K562 (cell line): ENCODE results near the gene GOT1. TPM values are rescaled to one million over a fixed set of nuclear protein-coding genes. Genes with fewer than 3 reads are reported as not detected.

ENCODE experiments used
- ATAC-seq: fragments of 200-7000 bp; cut with Tn5 transposase; 3 replicates; pipeline ENCODE4 v1.9.1; 2020; ENCODE audit warnings: moderate library complexity
- BruUV-seq: library from RNA; stranded (reverse); fragments of 400-500 nt; replicated peaks from 2 replicates; lab custom pipeline; 2021; lab: Mats Ljungman, UMichigan
- CTCF ChIA-PET: fragments of 300-600 bp; formaldehyde crosslinking; extraction: SDS; loops from one replicate; lab custom pipeline; 2021; ENCODE audit warnings: low intra/inter-chr PET ratio; lab: Yijun Ruan, JAX
- POLR2A ChIA-PET: fragments of 300-600, 350-650 bp; sonication (Branson Sonifier 250); formaldehyde crosslinking; extraction: SDS; loops from one replicate; lab custom pipeline; 2021; ENCODE audit warnings: antibody characterized with exemption, inconsistent platforms; lab: Yijun Ruan, JAX
- DNase-seq, 4 experiments: peaks; one replicate each; pipeline versions ENCODE4 v3.0.0 to v3.0.0-alpha.2; 2011 to 2018; ENCODE audit warnings: low spot score in 3 of 4, mixed read lengths in 3 of 4; ENCODE audit errors: extremely low read depth in 1 of 4
- FAIRE-seq: peaks from 2 replicates; lab custom pipeline; 2011; peaks lifted over from hg19 to GRCh38; lab: Jason Lieb, UNC
- H2AFZ ChIP-seq: 2 replicates; pipeline ENCODE4 v1.6.0; 2011; ENCODE audit warnings: low read depth, low read length, control low read depth, inconsistent platforms
- H3K27ac ChIP-seq: fragments of 200-600 bp; 3 replicates; pipeline ENCODE4 v1.8.0; 2011; ENCODE audit warnings: low read depth, mild to moderate bottlenecking, control low read depth, inconsistent platforms, low read length, moderate library complexity, mixed read lengths; ENCODE audit errors: extremely low read depth
- H3K27me3 ChIP-seq, 2 experiments: fragments of 300-600 bp in 1 of 2; 2 replicates in 1 of 2; 3 replicates in 1 of 2; pipeline versions ENCODE4 v1.6.0 to v1.8.0; 2011; ENCODE audit warnings: inconsistent platforms in 2 of 2, low read length in 2 of 2, mild to moderate bottlenecking in 1 of 2, mixed read lengths in 1 of 2, moderate library complexity in 1 of 2; ENCODE audit not compliant: control insufficient read depth in 2 of 2, insufficient read depth in 2 of 2
- H3K36me3 ChIP-seq: fragments of 300-600 bp; 3 replicates; pipeline ENCODE4 v1.8.0; 2011; ENCODE audit warnings: mild to moderate bottlenecking, low read length, inconsistent platforms; ENCODE audit not compliant: control insufficient read depth, insufficient read depth
- H3K4me1 ChIP-seq, 2 experiments: fragments of 200-600 bp in 1 of 2; replicated peaks in 1 of 2; 2 replicates in 1 of 2; 3 replicates in 1 of 2; pipeline versions ENCODE4 v1.5.1 to v1.8.0; 2011; ENCODE audit warnings: inconsistent platforms in 2 of 2, low read length in 2 of 2, mild to moderate bottlenecking in 1 of 2, mixed read lengths in 1 of 2, moderate library complexity in 1 of 2; ENCODE audit not compliant: control insufficient read depth in 2 of 2, insufficient read depth in 2 of 2
- H3K4me2 ChIP-seq: 2 replicates; pipeline ENCODE4 v1.6.1; 2011; ENCODE audit warnings: low read length, control low read depth, inconsistent platforms, mixed read lengths; ENCODE audit not compliant: insufficient read depth
- H3K4me3 ChIP-seq: fragments of 200-600 bp; sonication (generic), shearing (Covaris generic); 2 replicates; pipeline ENCODE4 v1.5.1; 2016; ENCODE audit warnings: control low read depth, inconsistent platforms
- H3K79me2 ChIP-seq: fragments of 200-600 bp; 3 replicates; pipeline ENCODE4 v1.8.0; 2011; ENCODE audit warnings: low read length, inconsistent platforms; ENCODE audit not compliant: control insufficient read depth, insufficient read depth
- H3K9ac ChIP-seq, 2 experiments: 2 replicates each; pipeline versions ENCODE4 v1.6.0 to v1.6.1; 2011; ENCODE audit warnings: low read depth in 2 of 2, low read length in 2 of 2, control low read depth in 1 of 2, inconsistent platforms in 1 of 2, mild to moderate bottlenecking in 1 of 2, mixed read lengths in 1 of 2; ENCODE audit not compliant: insufficient read depth in 1 of 2
- H3K9me1 ChIP-seq: one replicate; pipeline ENCODE4 v1.6.0; 2011; ENCODE audit warnings: inconsistent platforms, mild to moderate bottlenecking, low read length, moderate library complexity; ENCODE audit not compliant: control insufficient read depth, insufficient read depth
- H3K9me3 ChIP-seq: replicated peaks from 2 replicates; pipeline ENCODE4 v1.5.1; 2011; ENCODE audit warnings: low read depth, low read length, inconsistent platforms; ENCODE audit not compliant: control insufficient read depth, insufficient read depth
- H4K20me1 ChIP-seq: replicated peaks from 2 replicates; pipeline ENCODE4 v1.6.1; 2011; ENCODE audit warnings: low read length, inconsistent platforms, mixed read lengths; ENCODE audit not compliant: control insufficient read depth, insufficient read depth
- ARNT ChIP-seq, 2 experiments: fragments of 450-650 bp; IDR thresholded peaks; 2 replicates each; pipeline ENCODE4 v1.6.1; 2016; ENCODE audit warnings: mild to moderate bottlenecking in 1 of 2
- CXXC5 ChIP-seq: fragments of 250-450 bp; sonication (Bioruptor Pico); IDR thresholded peaks from 2 replicates; pipeline ENCODE4 v1.8.0; 2022; ENCODE audit warnings: inconsistent platforms, mild to moderate bottlenecking, moderate library complexity
- NEUROD1 ChIP-seq: fragments of 150-350 bp; IDR thresholded peaks from 2 replicates; pipeline ENCODE4 v1.6.1; 2014; ENCODE audit warnings: borderline replicate concordance, low read length, low read depth; ENCODE audit not compliant: partially characterized antibody
- NFIC ChIP-seq: fragments of 450-650 bp; IDR thresholded peaks from 2 replicates; pipeline ENCODE4 v1.6.1; 2017; ENCODE audit warnings: mild to moderate bottlenecking, inconsistent platforms
- PTBP1 ChIP-seq: fragments of 200-400 bp; formaldehyde crosslinking; IDR thresholded peaks from 2 replicates; pipeline ENCODE4 v1.6.1; 2017; ENCODE audit warnings: low read depth, low read length
- ZFPM2 ChIP-seq: fragments of 250-450 bp; sonication (Bioruptor Pico); IDR thresholded peaks from 2 replicates; pipeline ENCODE4 v1.5.1; 2022; ENCODE audit warnings: mild to moderate bottlenecking
- ZNF165 ChIP-seq: fragments of 250-450 bp; sonication (Bioruptor Pico); IDR thresholded peaks from 2 replicates; pipeline ENCODE4 v1.4.0; 2020; ENCODE audit warnings: borderline replicate concordance
- ZNF445 ChIP-seq: fragments of 250-450 bp; sonication (Bioruptor Pico); IDR thresholded peaks from 2 replicates; pipeline ENCODE4 v1.4.0; 2020; ENCODE audit warnings: low read depth, mild to moderate bottlenecking, moderate library complexity
- WGBS: fragments of 100-300 bp; shearing (Covaris generic); methylation state at CpG from one replicate; pipeline ENCODE4 v1.1.6; 2016; ENCODE audit warnings: low coverage, mixed read lengths; ENCODE audit not compliant: insufficient coverage; ENCODE audit errors: missing lambda C conversion rate; 5-methylcytosine and 5-hydroxymethylcytosine counted together
- in situ Hi-C: fragments of 300-500 bp; cut with MboI; formaldehyde crosslinking; loops from 4 replicates; pipeline ENCODE4 v1.15.0; 2018; ENCODE audit warnings: inconsistent platforms, mixed read lengths
- intact Hi-C: fragments of 100-400 bp; cut with micrococcal nuclease; formaldehyde crosslinking; loops from 2 replicates; pipeline ENCODE4 v1.14.2; 2022
- polyA plus RNA-seq, 8 experiments: library from polyadenylated mRNA; depleted of rRNA in 4 of 8; stranded (reverse) in 5 of 8; unstranded in 3 of 8; fragments of >200 nt; fragmentation: Nextera tagmentation in 2 of 8; fragmentation: Illumina TruSeq in 1 of 8; extraction: Ambion mirVana in 2 of 8; extraction: Trizol in 1 of 8; gene quantifications; 2 replicates each; pipeline versions ENCODE4 v1.2.1 to v1.2.3, GENCODE V29; 2011 to 2014; ENCODE audit warnings: inconsistent platforms in 1 of 8, missing spikeins in 1 of 8
- total RNA-seq, 7 experiments: library from RNA; depleted of rRNA in 6 of 7; stranded (reverse); fragments of >200 nt in 6 of 7; fragmentation: Illumina TruSeq in 2 of 7; extraction: Trizol in 2 of 7; gene quantifications; 2 replicates each; pipeline versions ENCODE4 v1.2.1 to v1.2.3, GENCODE V29; 2011 to 2021; ENCODE audit warnings: low replicate concordance in 1 of 7
- TF ChIP-seq, protein P1 (sequence below): sonication (generic); IDR thresholded peaks from 2 replicates; pipeline ENCODE4 v1.6.1; 2016
- TF ChIP-seq, protein P2 (sequence below), 2 experiments: fragments of 200-800 bp in 1 of 2; sonication (Bioruptor generic) in 1 of 2; sonication (generic) in 1 of 2; formaldehyde crosslinking in 1 of 2; IDR thresholded peaks in 1 of 2; conservative IDR thresholded peaks in 1 of 2; 2 replicates each; pipeline versions ENCODE4 v1.5.0 to v1.6.1; 2016 to 2020; ENCODE audit warnings: missing compliant biosample characterization in 1 of 2, missing genetic modification characterization in 1 of 2, missing genetic modification reagents in 1 of 2
- TF ChIP-seq, protein P3 (sequence below), 2 experiments: fragments of 450-650 bp; IDR thresholded peaks; 2 replicates each; pipeline ENCODE4 v1.6.1; 2016

GOT1 gene
- total and polyA plus RNA-seq, 9 of the 15 experiments (the other 6 are each of a cell fraction or from before 2014, with no cell fraction given) = 55.7 to 166 (median 75.4) TPM

DNA sequence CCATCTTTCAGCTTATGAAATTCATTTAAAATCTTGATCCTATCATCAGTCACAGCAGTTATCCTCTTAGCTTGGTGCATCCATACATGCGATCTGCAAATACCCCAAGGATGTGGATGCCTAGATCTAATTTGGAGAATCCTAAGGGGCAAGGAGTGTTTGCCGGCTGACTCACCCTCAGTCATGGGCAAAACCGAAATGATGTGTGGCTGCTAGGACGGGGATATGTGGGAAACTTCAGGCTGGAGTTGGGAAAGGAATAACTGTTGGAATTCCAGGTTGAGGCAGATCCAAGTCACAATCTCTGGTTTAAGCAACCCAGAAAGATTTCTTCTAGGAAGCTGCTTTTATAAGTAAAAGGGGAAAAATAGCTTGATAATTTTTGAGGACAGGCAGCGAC is 19.7 kb upstream of the GOT1 start:
- DNase-seq (no peak), FAIRE-seq (no peak), ATAC-seq (no peak)
- no TSS peak for BruUV-seq
- intact Hi-C loops (no loop called here), in situ Hi-C loops (no loop called here)
- Histone ChIP-seq H3K36me3 (no peaks in the 10 kb centered on the region), H2AFZ (no peak overlapping the region), H3K27ac (no peak overlapping the region), H3K4me2 (no peak overlapping the region), H3K9ac (no peak overlapping the region), H3K27me3 (peaks cover 7 to 10% of the 10 kb centered on the region in 2 experiments; a peak in 4 of 5 replicates), H3K9me3 (no peaks in the 10 kb centered on the region), H4K20me1 (no peaks in the 10 kb centered on the region), H3K4me3 (no peak overlapping the region), H3K4me1 (no peaks in the 10 kb centered on the region), H3K9me1 (no peaks in the 10 kb centered on the region), H3K79me2 (no peaks in the 10 kb centered on the region)
- WGBS = 0% methylated on average over 5 of the region's 5 CpGs
- TF ChIP-seq ZNF165 (CRISPR knock-in tag) (no peak), ZNF445 (CRISPR knock-in tag) (no peak), NFIC (no peak), CXXC5 (CRISPR knock-in tag) (no peak)
- ChIA-PET CTCF (no interaction called here), POLR2A (interaction anchor here (1.1 kb wide), 2 partner anchors 20 to 28 kb away, joined by 3 to 5 read pairs; partner anchors contain the start of gene GOT1)

DNA sequence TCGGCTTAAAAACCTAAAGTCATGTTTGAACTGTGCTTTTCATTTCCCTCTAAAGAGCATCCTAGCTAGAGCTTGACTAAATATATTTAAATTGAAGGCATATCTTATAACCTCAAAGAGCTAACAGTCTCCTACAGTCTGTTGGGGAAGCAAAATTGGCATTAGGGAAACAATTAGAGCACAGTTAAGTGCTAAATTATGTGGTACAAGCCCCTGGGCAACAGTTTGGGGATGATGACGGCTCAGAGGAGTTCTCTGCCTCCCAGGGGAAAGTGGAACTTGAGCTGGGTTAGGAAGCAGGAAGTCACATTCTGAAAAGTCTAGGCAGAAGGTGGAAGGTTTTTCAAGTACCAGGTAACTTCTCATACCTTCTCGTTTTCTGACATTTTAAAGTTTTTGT is 18.6 kb upstream of the GOT1 start:
- Histone ChIP-seq H3K4me1 (no peaks in the 10 kb centered on the region), H3K9me3 (no peaks in the 10 kb centered on the region), H3K27me3 (peaks cover 7 to 10% of the 10 kb centered on the region in 2 experiments; a peak in 4 of 5 replicates), H3K27ac (no peak overlapping the region), H2AFZ (no peak overlapping the region), H3K9me1 (no peaks in the 10 kb centered on the region), H3K4me3 (no peak overlapping the region), H4K20me1 (no peaks in the 10 kb centered on the region), H3K4me2 (no peak overlapping the region), H3K9ac (no peak overlapping the region), H3K79me2 (no peaks in the 10 kb centered on the region), H3K36me3 (no peaks in the 10 kb centered on the region)
- DNase-seq (no peak), ATAC-seq (no peak), FAIRE-seq (no peak)
- 0% methylated on average over 3 of the region's 3 CpGs for WGBS
- POLR2A ChIA-PET = interaction anchor here (1.0 kb wide), 1 partner anchor 18 kb away, joined by 3 read pairs; the partner anchor contains the start of gene GOT1
- intact Hi-C loops = no loop called here
- in situ Hi-C loops = loop anchor here (25.0 kb wide), 1 partner anchor 263 kb away; no protein-coding TSS in a partner anchor
- BruUV-seq = no TSS peak
- CTCF ChIA-PET = no interaction called here
- TF ChIP-seq NEUROD1 (no peak), ZFPM2 (CRISPR knock-in tag) (no peak), ARNT (IDR thresholded peaks at IDR 0.05) (no peak), PTBP1 (no peak)
- TF ChIP-seq, protein P1, sequence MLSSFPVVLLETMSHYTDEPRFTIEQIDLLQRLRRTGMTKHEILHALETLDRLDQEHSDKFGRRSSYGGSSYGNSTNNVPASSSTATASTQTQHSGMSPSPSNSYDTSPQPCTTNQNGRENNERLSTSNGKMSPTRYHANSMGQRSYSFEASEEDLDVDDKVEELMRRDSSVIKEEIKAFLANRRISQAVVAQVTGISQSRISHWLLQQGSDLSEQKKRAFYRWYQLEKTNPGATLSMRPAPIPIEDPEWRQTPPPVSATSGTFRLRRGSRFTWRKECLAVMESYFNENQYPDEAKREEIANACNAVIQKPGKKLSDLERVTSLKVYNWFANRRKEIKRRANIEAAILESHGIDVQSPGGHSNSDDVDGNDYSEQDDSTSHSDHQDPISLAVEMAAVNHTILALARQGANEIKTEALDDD = no peak
- TF ChIP-seq, protein P2, sequence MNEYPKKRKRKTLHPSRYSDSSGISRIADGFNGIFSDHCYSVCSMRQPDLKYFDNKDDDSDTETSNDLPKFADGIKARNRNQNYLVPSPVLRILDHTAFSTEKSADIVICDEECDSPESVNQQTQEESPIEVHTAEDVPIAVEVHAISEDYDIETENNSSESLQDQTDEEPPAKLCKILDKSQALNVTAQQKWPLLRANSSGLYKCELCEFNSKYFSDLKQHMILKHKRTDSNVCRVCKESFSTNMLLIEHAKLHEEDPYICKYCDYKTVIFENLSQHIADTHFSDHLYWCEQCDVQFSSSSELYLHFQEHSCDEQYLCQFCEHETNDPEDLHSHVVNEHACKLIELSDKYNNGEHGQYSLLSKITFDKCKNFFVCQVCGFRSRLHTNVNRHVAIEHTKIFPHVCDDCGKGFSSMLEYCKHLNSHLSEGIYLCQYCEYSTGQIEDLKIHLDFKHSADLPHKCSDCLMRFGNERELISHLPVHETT (CRISPR knock-in tag; conservative IDR thresholded peaks at IDR 0.05 in 1 of 2, IDR thresholded peaks at IDR 0.05 in 1 of 2) = no peak
- TF ChIP-seq, protein P3, sequence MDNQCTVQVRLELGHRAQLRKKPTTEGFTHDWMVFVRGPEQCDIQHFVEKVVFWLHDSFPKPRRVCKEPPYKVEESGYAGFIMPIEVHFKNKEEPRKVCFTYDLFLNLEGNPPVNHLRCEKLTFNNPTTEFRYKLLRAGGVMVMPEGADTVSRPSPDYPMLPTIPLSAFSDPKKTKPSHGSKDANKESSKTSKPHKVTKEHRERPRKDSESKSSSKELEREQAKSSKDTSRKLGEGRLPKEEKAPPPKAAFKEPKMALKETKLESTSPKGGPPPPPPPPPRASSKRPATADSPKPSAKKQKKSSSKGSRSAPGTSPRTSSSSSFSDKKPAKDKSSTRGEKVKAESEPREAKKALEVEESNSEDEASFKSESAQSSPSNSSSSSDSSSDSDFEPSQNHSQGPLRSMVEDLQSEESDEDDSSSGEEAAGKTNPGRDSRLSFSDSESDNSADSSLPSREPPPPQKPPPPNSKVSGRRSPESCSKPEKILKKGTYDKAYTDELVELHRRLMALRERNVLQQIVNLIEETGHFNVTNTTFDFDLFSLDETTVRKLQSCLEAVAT (IDR thresholded peaks at IDR 0.05) = no peak
